Measurements from ENCODE around the gene FCRLB.

GRCh38 chr1:161737625-161738024 is 16.3 kb downstream of the FCRLB start:
- TF ChIP-seq, protein P1, sequence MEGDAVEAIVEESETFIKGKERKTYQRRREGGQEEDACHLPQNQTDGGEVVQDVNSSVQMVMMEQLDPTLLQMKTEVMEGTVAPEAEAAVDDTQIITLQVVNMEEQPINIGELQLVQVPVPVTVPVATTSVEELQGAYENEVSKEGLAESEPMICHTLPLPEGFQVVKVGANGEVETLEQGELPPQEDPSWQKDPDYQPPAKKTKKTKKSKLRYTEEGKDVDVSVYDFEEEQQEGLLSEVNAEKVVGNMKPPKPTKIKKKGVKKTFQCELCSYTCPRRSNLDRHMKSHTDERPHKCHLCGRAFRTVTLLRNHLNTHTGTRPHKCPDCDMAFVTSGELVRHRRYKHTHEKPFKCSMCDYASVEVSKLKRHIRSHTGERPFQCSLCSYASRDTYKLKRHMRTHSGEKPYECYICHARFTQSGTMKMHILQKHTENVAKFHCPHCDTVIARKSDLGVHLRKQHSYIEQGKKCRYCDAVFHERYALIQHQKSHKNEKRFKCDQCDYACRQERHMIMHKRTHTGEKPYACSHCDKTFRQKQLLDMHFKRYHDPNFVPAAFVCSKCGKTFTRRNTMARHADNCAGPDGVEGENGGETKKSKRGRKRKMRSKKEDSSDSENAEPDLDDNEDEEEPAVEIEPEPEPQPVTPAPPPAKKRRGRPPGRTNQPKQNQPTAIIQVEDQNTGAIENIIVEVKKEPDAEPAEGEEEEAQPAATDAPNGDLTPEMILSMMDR (IDR thresholded peaks at IDR 0.05; ENCODE audit: low read depth, low read length, poor library complexity, severe bottlenecking), result no peak
- no peak for TF ChIP-seq EZH2phosphoT487 (IDR thresholded peaks at IDR 0.05; ENCODE audit: borderline replicate concordance, low read length)

All from DOHH2 (cell line).